ENCODE data around the gene MPHOSPH9. TPM values are rescaled to one million over a fixed set of nuclear protein-coding genes. Genes with fewer than 3 reads are reported as not detected.

MPHOSPH9 gene
- total RNA-seq, 2 experiments from 2014 or later = 88.3 to 136 TPM

- no peak for TF ChIP-seq CTCF (conservative IDR thresholded peaks at IDR 0.05; ENCODE audit: low read length)
- no peak for TF ChIP-seq EZH2phosphoT487 (IDR thresholded peaks at IDR 0.05; ENCODE audit: borderline replicate concordance, low read depth, low read length)
- Histone ChIP-seq H3K4me1 (ENCODE audit: insufficient read depth, low read length, poor library complexity, severe bottlenecking) (no peaks in the 10 kb centered on the region), H3K4me2 (ENCODE audit: low read length) (no peak overlapping the region), H4K20me1 (ENCODE audit: insufficient read depth, low read length) (no peaks in the 10 kb centered on the region), H3K27ac (ENCODE audit: low read depth, low read length, poor library complexity, severe bottlenecking) (no peak overlapping the region), H3K79me2 (ENCODE audit: insufficient read depth, low read depth, low read length) (no peaks in the 10 kb centered on the region), H3K9me2 (ENCODE audit: insufficient read depth, low read length) (no peaks in the 10 kb centered on the region), H2AFZ (ENCODE audit: low read length) (no peak overlapping the region), H3K9me3 (ENCODE audit: low read length) (no peaks in the 10 kb centered on the region), H3K4me3 (ENCODE audit: low read depth, low read length, poor library complexity, severe bottlenecking) (no peak overlapping the region), H3K36me3 (ENCODE audit: insufficient read depth, low read length) (peaks cover 91% of the 10 kb centered on the region)
- CTCF ChIA-PET (ENCODE audit: unreplicated experiment) = no interaction called here
- POLR2A ChIA-PET = interaction anchor here (0.6 kb wide), 1 partner anchor 264 kb away, joined by 5 read pairs; no protein-coding TSS in a partner anchor
- no peak for DNase-seq (ENCODE audit: low spot score)
- intact Hi-C loops (cut with micrococcal nuclease; ENCODE audit: unreplicated experiment) = loop anchor here (10.0 kb wide), 1 partner anchor 137 kb away; no protein-coding TSS in a partner anchor
- TSS peak; percentile 26 for BruUV-seq (replicated peaks)
Measured at GRCh38 chr12:123187637-123188036, 45.3 kb downstream of the MPHOSPH9 start.

- no peaks in the 10 kb centered on the region for H3K79me2 ChIP-seq (ENCODE audit: insufficient read depth, low read depth, low read length)
- no peaks in the 10 kb centered on the region for H3K4me1 ChIP-seq (ENCODE audit: insufficient read depth, low read length, poor library complexity, severe bottlenecking)
- CTCF ChIA-PET (ENCODE audit: unreplicated experiment) = no interaction called here
- no peak for DNase-seq (ENCODE audit: low spot score)
- H3K36me3 ChIP-seq (ENCODE audit: insufficient read depth, low read length) = peaks cover 82% of the 10 kb centered on the region
- no peak overlapping the region for H3K27ac ChIP-seq (ENCODE audit: low read depth, low read length, poor library complexity, severe bottlenecking)
- H2AFZ ChIP-seq (ENCODE audit: low read length) = no peak overlapping the region
- no peak overlapping the region for H3K4me3 ChIP-seq (ENCODE audit: low read depth, low read length, poor library complexity, severe bottlenecking)
- no peaks in the 10 kb centered on the region for H3K9me2 ChIP-seq (ENCODE audit: insufficient read depth, low read length)
- no peak overlapping the region for H3K4me2 ChIP-seq (ENCODE audit: low read length)
- intact Hi-C loops (cut with micrococcal nuclease; ENCODE audit: unreplicated experiment) = loop anchor here (10.0 kb wide), 1 partner anchor 145 kb away; no protein-coding TSS in a partner anchor
- POLR2A ChIA-PET = interaction anchor here (0.7 kb wide), 1 partner anchor 20 kb away, joined by 3 read pairs; no protein-coding TSS in a partner anchor
- no peaks in the 10 kb centered on the region for H4K20me1 ChIP-seq (ENCODE audit: insufficient read depth, low read length)
- BruUV-seq (replicated peaks) = no TSS peak
- no peaks in the 10 kb centered on the region for H3K9me3 ChIP-seq (ENCODE audit: low read length)
- no peak for TF ChIP-seq EZH2phosphoT487 (IDR thresholded peaks at IDR 0.05; ENCODE audit: borderline replicate concordance, low read depth, low read length)
- TF ChIP-seq CTCF (conservative IDR thresholded peaks at IDR 0.05; ENCODE audit: low read length) = no peak
Measured at GRCh38 chr12:123180171-123180570, 52.8 kb downstream of the MPHOSPH9 start.

GRCh38 chr12:123171967-123172366, 61.0 kb downstream of the MPHOSPH9 start:
- TF ChIP-seq CTCF (conservative IDR thresholded peaks at IDR 0.05; ENCODE audit: low read length) (no peak), EZH2phosphoT487 (IDR thresholded peaks at IDR 0.05; ENCODE audit: borderline replicate concordance, low read depth, low read length) (no peak)
- H3K9me3 ChIP-seq (ENCODE audit: low read length) = no peaks in the 10 kb centered on the region
- H3K27ac ChIP-seq (ENCODE audit: low read depth, low read length, poor library complexity, severe bottlenecking) = no peak overlapping the region
- H2AFZ ChIP-seq (ENCODE audit: low read length) = no peak overlapping the region
- H4K20me1 ChIP-seq (ENCODE audit: insufficient read depth, low read length) = no peaks in the 10 kb centered on the region
- CTCF ChIA-PET (ENCODE audit: unreplicated experiment) = no interaction called here
- no peaks in the 10 kb centered on the region for H3K9me2 ChIP-seq (ENCODE audit: insufficient read depth, low read length)
- POLR2A ChIA-PET = interaction anchor here (0.7 kb wide), 1 partner anchor 91 kb away, joined by 3 read pairs; no protein-coding TSS in a partner anchor
- DNase-seq (ENCODE audit: low spot score) = no peak
- BruUV-seq (replicated peaks) = no TSS peak
- intact Hi-C loops (cut with micrococcal nuclease; ENCODE audit: unreplicated experiment) = no loop called here
- H3K79me2 ChIP-seq (ENCODE audit: insufficient read depth, low read depth, low read length) = no peaks in the 10 kb centered on the region
- no peak overlapping the region for H3K4me3 ChIP-seq (ENCODE audit: low read depth, low read length, poor library complexity, severe bottlenecking)
- H3K36me3 ChIP-seq (ENCODE audit: insufficient read depth, low read length) = peaks cover 57% of the 10 kb centered on the region
- no peaks in the 10 kb centered on the region for H3K4me1 ChIP-seq (ENCODE audit: insufficient read depth, low read length, poor library complexity, severe bottlenecking)
- no peak overlapping the region for H3K4me2 ChIP-seq (ENCODE audit: low read length)
